ENCODE data around the gene DVL1.
A peak's percentile ranks its signal among the peaks of the same experiment; 100 is the strongest.
"Not testable (repeated sequence)": the region's sequence is repeated elsewhere in the genome, so short reads cannot be mapped to it uniquely, and the experiment has no call there.

Gene DVL1

DNA sequence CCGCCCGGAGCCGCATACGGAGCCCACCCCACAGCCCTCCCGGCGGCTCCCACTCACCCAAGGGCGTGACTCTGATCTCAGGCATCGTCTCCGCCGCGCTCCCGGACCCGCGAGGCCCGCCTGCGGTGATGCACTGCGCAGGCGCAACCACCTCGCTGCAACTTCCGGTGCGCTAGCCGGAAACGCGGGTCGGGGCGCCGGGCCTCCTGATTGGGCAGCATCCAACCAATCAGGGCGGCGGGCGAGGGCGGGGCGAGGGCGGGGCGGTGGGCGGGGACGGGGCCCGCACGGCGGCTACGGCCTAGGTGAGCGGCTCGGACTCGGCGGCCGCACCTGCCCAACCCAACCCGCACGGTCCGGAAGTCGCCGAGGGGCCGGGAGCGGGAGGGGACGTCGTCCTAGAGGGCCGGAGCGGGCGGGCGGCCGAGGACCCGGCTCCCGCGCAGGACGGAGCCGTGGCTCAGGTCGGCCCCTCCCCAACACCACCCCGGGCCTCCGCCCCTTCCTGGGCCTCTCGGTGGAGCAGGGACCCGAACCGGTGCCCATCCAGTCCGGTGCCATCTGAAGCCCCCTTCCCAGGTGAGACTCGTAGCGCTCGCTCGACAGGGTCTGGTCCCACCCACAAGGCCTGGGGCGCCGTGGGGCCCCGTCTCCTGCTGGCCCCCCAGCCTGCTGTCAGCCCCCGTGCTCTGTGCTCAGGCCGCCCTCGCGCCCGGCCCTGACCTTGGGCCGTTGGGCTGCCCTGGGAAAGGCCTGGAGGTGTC lies 24.5 kb downstream of the DVL1 start, which contains the start of the genes CPTP and INTS11:
CPTP (plus strand) TSS at position 279 of the 764 bp plus-strand sequence. CDS start 2,109 bp downstream, outside the sequence.
INTS11 (minus strand) TSS at position 137 of the 764 bp plus-strand sequence; CDS start at position 85, 52 bp downstream.
- DNase-seq, result peak; percentile 97

DNA sequence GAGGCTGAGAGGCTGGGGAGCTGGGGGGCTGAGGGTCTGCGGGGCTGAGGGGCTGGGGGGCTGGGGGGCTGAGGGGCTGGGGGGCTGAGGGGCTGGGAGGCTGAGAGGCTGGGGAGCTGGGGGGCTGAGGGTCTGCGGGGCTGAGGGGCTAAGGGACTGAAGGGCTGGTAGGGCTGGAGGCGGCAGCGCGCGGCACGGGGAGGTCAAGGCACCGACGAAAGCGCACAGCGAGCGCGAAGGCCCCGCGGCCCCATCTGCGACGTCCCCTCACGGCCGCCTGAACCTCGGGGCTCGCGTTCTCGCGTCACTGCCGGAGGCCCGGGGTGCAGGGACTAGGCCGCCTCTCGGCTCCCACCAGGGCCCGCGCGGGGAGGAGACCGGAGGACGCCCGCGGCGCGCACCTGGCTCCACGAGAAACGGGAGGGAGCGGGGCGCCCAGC lies 25.1 kb downstream of the DVL1 start:
- no peak for DNase-seq

DNA sequence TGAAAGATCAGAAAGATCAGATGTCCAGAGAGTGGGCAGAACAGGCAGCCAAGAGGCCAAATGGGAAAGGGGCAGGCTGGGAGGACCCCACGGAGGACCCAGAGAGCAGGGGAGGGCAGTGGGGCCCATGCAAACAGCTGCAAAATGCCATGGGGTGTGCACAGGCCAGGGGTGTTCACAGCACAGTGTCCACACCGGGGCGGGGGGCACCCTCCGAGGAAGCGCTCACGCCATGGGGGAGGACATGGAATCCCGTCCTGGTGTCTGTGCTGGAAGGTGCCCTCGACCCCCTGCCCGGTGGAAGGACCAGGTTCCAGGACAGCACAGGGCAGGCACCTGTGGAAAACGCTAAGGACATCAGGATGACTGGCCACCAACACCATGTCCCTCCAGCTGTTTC lies 26.3 kb downstream of the DVL1 start:
- no peak for DNase-seq

DNA sequence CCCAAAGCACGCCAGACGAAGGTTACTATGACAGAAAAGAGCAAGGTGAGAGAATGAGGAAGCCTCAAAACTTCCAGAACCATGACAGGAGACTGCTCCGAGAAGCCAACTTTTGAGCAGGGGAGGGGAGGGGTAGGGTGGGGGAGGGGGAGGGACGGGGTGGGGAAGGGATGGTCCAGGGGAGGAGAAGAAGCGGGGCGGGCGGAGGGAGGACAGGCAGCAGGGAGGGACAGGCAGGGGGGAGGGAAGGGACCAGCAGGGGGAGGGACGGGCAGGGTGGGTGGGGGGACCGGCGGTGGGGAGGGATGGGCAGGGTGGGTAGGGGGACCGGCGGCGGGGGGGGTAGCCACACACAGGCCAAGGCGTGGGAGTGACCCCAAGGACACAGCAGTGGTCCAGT lies 26.8 kb downstream of the DVL1 start:
- no peak for DNase-seq

DNA sequence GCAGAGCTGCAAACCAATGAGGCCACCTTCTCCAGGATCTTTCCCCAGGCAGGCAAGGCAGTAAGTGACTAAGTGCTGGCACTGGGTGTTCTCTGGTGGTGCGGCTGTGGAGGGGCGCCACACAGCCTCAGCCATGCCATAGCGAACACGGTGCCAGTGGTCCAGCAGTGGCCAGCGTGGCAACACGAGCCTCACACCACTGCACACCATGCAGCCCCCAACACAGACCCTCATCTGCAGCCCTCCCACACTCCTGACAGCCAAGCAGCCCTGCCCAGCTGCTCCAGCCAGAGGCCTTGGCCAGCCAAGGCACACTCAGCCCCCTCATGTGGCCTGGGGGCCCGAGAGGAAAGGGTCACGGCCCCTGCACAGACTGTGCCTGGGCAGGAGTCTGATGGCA lies 27.7 kb downstream of the DVL1 start:
- no peak for DNase-seq

DNA sequence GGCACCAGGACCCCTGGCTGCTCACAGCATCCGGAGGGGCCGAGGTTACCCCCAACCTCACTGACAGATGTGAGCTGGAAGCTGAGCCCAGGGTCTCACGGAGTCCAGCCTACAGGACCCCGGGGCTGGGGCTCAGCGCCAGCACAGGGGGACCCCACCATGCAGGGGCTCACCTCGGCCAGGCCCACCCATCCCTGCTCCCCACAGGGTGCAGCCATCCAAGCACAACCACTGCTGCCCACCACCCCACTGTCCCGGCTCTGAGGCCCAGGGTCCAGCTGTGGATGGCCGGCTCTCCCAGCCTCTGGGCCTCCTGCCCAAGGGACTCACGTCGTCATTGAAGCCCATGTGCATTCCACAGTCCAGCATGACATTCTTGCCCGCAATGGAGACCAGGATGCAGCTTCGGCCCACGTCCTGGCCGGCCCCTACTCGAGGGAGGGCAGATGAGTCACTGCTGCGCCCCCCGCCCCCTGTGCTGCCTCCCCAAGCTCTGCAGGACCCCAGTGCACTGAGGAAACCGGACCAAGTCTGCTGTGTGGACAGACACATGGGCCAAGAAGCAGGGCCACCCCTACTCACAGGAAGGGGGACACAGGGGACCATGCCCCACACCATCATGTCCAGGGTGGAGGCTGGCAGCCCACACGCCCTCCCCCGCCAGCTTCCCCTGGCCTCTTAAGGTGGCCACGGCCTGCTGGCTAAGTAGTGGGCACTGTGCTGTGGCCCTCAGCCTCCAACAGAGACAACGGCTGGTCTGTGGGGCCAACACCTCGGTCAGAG lies 28.4 kb downstream of the DVL1 start:
- DNase-seq, result no peak

DNA sequence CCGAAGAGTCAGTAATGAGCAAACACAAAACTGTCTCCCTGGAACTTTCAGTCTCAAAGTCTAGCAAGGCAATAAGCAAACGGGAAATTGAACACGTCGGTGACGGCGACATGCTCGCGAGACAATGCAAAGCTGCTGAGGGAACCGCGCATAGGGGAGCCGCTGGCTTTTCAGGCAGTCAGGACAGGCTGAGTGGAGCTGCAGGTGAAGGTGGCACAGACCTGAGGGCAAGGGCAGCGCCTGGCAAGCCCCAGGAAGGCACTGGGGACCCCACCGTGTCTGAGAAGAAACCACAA lies 29.6 kb downstream of the DVL1 start:
- DNase-seq, result no peak

DNA sequence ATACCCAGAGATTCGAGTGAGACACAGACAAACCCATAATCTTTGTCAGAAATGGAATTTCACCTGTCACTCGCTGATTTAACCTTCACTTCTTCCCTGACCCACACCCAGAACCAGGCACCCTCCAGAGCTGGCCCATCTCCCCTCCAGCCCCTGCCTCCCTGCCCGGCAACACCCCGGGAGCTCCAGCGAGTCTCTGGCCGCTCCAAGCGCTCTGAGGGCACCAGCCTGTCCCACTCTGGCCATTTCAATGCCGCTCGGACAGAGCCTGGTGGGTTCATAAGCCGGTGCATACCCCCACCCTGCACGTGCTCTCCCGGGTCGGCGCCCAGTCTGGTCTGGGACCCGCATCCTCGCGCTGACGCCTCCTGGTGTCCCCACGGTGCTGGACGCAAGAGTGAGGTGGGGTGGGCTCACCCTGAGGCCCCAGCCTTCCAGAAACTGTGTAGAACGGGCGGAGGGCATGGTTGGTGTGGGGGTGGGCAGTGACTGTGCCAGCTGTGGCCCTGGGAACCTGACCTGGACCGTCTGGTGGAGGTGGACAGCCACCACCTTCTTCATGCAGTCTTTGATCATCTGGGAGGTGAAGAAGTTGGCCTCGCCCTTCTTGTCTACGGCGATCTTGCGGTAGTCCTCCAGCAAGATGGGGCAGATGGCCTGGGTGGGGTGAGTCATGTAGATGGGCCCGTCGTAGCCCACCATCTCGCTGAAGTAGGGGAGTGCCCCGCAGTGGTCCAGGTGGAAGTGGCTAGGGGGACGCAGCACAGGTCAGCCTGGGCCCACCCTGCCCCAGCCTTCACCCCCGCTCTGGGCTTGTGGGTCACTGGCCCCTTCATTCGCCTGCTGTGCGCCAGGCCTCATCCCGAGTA lies 30.2 kb downstream of the DVL1 start:
- no peak for DNase-seq

DNA sequence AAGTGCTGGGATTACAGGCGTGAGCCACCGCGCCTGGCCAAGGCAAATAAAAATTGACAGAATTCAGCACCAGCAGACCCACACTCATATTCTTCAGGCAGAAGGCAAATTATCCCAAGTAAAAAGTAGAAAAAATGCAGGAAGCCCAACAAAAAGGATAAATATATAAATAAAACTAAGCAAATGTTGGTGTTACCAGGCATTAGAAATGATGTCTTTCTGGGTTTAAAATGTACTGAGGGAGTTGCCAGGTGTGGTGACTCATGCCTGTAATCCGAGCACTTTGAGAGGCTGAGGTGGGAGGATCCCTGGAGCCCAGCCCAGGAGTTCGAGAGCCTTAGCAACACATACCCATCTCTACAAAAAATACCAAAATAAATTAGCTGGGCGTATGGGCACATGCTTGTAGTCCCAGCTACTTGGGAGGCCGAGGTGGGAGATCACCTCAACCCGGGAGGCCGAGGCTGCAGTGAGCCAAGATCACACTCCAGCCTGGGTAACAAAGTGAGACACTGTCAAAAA lies 31.0 kb downstream of the DVL1 start:
- no peak for DNase-seq

DNA sequence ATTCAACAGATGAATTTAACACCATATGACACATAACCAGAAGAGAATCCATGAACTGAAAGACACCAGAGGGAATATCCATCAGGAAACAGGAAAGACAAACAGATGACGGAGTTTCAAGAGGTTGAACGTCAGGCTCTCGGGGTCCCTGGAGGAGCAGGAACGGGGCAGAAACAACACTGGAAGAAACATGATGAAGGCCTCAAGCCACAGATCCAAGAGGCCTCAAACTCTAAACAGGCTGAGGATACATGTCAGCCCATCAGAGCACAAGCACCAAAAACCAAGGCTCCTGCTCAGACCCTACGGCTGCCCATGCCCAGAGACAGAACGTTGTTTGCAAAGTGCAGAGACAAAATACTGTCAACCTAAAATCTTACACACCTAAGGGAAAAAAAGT lies 31.8 kb downstream of the DVL1 start:
- no peak for DNase-seq

DNA sequence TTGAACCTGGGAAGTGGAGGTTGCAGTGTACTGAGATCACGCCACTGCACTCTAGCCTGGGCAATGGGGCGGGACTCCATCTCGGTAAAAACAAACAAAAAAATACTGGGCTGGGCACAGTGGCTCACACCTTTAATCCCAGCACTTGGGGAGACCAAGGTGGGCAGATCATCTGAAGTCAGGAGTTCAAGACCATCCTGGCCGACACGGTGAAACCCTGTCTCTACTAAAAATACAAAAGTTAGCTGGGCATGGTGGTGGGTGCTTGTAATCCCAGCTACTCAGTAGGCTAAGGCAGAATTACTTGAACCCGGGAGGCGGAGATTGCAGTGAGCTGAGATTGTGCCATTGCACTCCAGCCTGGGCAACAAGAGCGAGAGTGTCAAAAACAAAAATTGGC lies 33.0 kb downstream of the DVL1 start:
- not testable (repeated sequence) for DNase-seq

DNA sequence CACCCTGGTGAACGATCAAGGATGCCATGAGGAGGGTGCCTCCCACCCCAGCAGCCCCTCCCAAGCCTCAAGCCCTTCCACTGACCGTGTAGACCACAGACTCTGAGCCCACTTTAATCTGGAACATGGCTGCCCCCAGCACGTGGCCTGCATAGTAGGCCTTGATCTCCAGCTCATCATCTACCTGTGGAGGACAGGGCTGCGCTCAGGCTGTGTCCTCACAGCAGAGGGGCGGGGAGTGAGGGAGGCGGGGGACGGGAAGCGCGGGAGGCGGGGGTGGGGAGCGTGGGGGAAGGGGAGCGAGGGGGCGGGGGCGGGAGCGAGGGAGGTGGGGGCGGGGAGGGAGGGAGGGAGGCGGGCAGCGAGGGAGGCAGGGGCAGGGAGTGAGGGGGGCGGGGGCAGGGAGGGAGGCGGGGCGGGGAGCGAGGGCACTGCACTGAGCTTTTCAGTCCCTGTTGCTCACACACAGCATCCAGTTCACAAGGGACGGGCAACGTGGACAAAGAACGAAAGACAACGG lies 33.7 kb downstream of the DVL1 start:
- DNase-seq, result no peak

DNA sequence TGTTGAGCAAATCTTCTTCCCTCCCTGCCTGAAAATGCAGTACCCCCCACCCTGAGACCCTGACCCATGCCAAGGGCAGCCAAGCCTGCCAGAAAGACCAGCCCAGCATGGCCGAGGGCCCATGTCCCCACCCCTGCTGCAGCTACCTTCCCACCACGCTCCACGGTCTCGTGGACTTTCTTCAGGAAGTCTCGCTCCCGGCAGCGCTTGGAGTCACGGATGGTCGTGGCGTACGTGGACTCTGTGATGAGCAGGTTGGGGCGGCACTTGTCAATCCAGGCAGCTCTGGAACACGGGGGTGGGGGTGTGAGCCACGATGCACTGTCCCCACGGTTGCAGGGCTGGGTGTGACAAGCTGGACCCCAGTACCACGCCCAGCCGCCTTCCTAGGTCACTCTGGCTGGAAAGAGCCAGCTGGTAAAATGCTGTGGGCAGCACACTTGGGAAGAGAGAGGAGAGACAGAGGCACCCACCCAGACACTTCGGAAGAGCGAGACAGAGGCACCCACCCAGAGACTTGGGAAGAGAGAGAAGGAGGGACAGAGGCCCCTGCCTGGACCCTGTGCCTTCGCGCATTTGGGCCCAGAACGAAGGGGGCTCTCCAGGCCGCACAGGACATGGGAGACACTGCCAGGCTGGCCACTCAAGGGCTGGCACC lies 34.4 kb downstream of the DVL1 start:
- no peak for DNase-seq

DNA sequence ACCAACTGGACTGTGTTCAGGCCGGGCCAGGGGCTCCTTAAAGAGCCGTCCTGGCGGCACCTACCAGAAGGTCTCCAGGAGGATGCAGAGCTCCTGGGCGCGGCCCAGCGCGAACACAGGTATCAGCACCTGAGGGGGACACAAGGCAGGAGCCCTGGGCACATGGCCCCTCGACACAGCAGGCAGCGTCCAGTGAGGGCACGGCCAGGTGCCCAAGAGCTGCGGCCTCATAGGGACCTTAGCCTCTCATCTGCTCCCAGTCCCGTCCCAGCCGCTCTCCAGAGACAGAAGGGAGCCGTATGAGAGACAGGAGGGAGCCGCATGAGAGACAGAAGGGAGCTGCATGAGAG lies 35.0 kb downstream of the DVL1 start:
- DNase-seq, result no peak

DNA sequence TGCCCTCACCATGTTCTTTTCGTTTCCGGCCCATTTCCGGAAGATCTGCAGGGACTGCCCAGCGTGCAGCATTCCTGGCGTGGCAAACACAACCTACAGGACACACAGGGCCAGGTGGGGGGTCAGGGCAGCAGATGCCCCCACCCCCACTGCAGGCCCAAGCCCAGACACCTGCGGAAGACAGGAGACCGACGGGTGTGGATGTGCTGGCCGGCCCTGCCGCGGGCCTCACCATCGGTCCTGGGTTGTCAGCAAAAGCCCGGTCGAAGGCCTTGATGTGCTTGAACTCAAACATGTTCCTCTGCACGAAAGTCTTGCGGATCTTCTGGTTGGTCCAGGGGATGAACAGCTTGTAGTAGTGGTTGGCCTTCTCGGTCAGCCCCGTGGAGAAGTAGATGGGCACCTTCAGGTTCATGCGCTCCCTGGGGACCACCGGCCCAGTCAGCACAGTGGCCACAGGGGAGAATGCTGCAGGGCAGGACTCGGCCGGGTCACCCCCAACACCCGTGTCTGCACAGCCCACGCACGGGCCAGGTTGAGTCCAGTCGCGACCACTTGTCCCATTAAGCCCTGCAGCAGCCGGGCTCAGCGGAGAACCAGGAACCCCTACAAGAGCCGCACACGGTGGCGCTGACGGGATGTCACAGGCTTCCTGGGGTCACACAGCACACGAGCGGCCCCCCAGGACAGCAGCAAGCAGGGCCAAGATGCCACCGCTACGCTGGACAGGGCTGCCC lies 35.5 kb downstream of the DVL1 start:
- DNase-seq, result no peak

DNA sequence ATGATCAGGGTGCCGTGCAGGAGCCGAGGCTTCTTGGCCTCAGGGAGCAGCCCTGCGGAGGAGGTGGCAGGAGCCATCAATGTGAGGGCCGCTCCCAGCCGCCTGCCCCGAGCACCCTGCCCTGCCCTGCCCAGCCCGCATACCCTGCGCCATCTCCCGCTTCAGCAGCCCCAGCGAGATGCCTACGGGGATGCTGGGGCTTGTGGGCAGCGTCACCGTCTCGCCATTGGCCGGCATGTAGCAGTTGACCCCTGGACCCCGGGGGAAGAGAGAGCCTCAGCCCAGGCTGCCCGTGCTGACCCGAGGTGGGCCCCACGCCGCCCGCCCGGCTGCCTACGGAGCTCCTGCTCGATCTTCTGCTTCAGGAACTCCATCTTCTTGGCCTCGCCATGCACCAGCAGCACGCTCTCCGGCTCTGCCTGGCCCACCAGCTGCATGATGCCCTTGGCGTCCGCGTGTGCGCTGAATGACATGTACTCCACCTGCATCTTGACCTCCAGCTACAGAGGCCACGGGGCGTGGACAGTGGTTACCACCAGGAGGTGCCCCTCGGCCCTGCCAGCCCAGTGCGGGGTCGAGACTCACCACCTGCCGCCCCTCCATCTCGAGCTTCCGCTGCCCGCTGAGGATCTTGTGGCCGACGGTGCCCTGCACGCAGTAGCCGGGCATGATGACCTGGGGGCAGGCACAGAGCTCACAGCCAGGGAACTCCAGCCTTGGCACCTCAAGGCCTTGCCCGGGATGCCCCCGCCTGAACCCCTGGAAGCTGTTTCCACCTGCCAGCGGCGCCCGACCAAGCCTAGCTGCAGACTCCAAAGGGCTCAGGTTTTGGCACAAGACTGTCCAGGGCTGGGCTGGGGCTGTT lies 36.5 kb downstream of the DVL1 start:
- no peak for DNase-seq

DNA sequence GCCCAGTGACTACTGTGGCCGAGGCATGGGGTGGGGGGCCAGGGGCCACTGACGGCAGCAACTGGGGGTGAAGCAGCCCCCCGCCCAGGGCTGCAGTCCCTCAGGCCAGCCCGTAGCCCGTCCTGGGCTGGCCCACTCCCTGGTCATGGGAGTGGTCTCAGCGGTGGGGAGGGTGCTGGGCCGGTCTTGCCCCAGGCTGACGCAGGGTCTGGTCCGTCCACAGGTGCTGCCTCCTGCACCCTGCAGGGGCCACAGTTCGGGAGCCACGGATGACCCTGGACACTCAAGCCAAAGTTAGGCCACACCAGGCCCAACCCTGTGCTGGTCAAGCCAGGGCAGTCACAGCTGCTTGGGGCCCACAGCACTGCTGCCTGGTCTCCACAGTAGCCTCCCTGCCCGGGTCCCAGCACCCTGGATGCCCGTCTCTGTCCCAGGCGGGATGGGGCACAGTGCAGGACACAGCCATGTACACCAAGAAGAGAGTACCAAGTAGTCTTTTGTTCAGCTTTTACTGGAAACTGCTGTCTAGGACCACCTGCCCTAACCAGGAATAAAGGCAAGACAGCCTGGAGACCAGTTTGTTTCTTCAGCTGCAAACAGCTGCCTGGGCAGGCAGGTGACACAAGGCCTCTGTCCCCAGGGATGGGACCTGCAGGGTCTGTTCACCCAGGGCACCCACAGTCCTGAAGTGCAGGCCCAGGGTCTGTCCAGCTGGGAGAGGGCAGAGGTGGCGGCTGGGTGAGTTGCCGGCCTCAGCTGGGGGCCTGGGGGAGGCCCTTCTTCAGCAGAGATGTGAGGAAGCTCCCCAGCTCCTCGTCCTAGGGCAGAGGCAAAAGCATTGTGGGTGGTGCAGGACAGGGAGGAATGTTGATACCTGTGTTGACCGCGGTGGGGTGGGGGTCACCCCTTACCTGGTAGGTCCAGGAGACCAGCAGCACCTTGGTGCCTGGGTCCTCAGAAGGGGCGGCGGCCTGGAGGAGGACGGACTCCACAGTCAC lies 37.8 kb downstream of the DVL1 start:
- no peak for DNase-seq

DNA sequence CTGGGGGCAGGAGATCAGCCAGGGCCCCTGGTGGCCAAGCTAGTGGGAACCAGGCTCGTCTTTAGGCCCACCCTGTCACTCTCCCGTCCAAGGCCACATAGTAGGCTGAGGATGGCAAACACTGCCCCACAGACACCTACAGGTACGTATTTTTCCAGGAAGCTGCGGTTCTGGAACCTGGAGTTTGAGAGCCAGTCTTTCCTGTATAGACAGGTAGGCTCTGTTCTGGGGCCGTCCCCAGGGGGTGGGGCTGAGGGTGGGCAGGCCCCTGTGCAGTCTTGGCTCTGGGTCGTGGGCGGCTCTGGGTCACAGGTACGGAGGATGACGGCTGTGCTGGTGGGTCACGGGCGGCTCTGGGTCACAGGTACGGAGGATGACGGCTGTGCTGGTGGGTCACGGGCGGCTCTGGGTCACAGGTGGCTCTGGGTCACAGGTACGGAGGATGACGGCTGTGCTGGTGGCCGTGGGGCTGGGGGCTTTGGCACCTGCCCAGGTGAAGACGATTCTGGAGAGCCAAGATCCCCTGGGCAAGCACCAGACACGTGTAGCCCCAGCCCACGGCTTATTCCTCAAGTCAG lies 38.7 kb downstream of the DVL1 start:
- no peak for DNase-seq

DNA sequence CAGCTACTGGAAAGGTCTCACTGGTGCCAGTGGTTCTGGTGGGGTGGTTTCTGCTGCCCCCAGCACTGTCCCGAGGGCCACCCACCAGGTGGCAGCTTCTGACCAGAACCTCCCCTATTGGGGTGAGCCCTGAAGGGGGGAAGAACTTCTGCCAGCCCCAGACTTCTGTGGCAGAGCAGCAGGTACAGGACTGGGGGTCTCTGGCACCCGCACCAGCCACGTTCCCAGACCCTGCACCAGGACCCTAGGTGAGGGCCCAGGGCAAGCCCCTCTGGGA lies 39.2 kb downstream of the DVL1 start:
- no peak for DNase-seq
